Neural cell (in vitro differentiated cells): Measurements from ENCODE around the gene KIF2A. TPM values are rescaled to one million over a fixed set of nuclear protein-coding genes. Genes with fewer than 3 reads are reported as not detected.

ENCODE experiments used
- H2AFZ ChIP-seq: fragments of 200-600, 300-800 bp; sonication (generic), shearing (Covaris generic); 2 replicates; pipeline ENCODE4 v1.6.0; 2014; ENCODE audit warnings: low read depth, mild to moderate bottlenecking, antibody characterized with exemption, low read length, moderate library complexity
- H3F3A ChIP-seq: fragments of 200-600 bp; shearing (Covaris generic); 2 replicates; pipeline ENCODE4 v1.6.1; 2016; ENCODE audit warnings: mild to moderate bottlenecking, moderate library complexity, mixed read lengths, antibody characterized with exemption, low read length; ENCODE audit not compliant: insufficient read depth, poor library complexity, severe bottlenecking
- H3K27ac ChIP-seq: fragments of 200-600, 300-800 bp; sonication (generic), shearing (Covaris generic); 2 replicates; pipeline ENCODE4 v1.5.1; 2014; ENCODE audit warnings: mild to moderate bottlenecking, low read length, moderate library complexity
- H3K27me3 ChIP-seq: fragments of 300-800, 200-600 bp; sonication (generic), shearing (Covaris generic); 2 replicates; pipeline ENCODE4 v1.6.0; 2014; ENCODE audit warnings: mild to moderate bottlenecking, low read depth, low read length, moderate library complexity; ENCODE audit not compliant: insufficient read depth
- H3K36me3 ChIP-seq: fragments of 300-800, 200-600 bp; sonication (generic), shearing (Covaris generic); 2 replicates; pipeline ENCODE4 v1.5.1; 2014; ENCODE audit warnings: mild to moderate bottlenecking, antibody characterized with exemption, low read length, moderate library complexity; ENCODE audit not compliant: insufficient read depth
- H3K4me2 ChIP-seq: fragments of 300-800, 200-600 bp; sonication (generic), shearing (Covaris generic); 2 replicates; pipeline ENCODE4 v1.6.0; 2014; ENCODE audit warnings: mild to moderate bottlenecking, low read length
- H3K4me3 ChIP-seq: fragments of 300-800, 200-600 bp; sonication (generic), shearing (Covaris generic); 2 replicates; pipeline ENCODE4 v1.5.1; 2014; ENCODE audit warnings: mild to moderate bottlenecking, low read length, moderate library complexity
- H3K79me2 ChIP-seq: fragments of 200-600 bp; shearing (Covaris generic); replicated peaks from 2 replicates; pipeline ENCODE4 v1.6.0; 2014; ENCODE audit warnings: mild to moderate bottlenecking, low read length, moderate library complexity; ENCODE audit not compliant: insufficient read depth
- H3K9ac ChIP-seq: fragments of 300-800, 200-600 bp; sonication (generic), shearing (Covaris generic); 2 replicates; pipeline ENCODE4 v1.6.1; 2016; ENCODE audit warnings: mild to moderate bottlenecking, low read length, mixed read lengths
- H3K9me2 ChIP-seq: fragments of 200-600 bp; shearing (Covaris generic); 2 replicates; pipeline ENCODE4 v1.6.1; 2016; ENCODE audit warnings: mild to moderate bottlenecking, low read length, mixed read lengths; ENCODE audit not compliant: insufficient read depth
- H3K9me3 ChIP-seq: fragments of 200-600, 300-800 bp; sonication (generic), shearing (Covaris generic); 2 replicates; pipeline ENCODE4 v1.6.1; 2016; ENCODE audit warnings: mild to moderate bottlenecking, mixed run types, low read length, moderate library complexity, mixed read lengths
- H4K20me1 ChIP-seq: fragments of 200-600 bp; shearing (Covaris generic); 2 replicates; pipeline ENCODE4 v1.6.1; 2016; ENCODE audit warnings: mild to moderate bottlenecking, mixed run types; ENCODE audit not compliant: insufficient read depth
- CTCF ChIP-seq: fragments of 450-650 bp; IDR thresholded peaks from 2 replicates; pipeline ENCODE4 v1.5.1; 2014; ENCODE audit warnings: antibody characterized with exemption, mild to moderate bottlenecking, moderate library complexity; ENCODE audit not compliant: poor library complexity, severe bottlenecking
- EP300 ChIP-seq: fragments of 450-650 bp; conservative IDR thresholded peaks from 2 replicates; pipeline ENCODE4 v1.6.1; 2014; ENCODE audit warnings: antibody characterized with exemption, mild to moderate bottlenecking, moderate library complexity; ENCODE audit not compliant: poor library complexity, severe bottlenecking
- EZH2 ChIP-seq: fragments of 200-600, 300-800 bp; shearing (Covaris generic), sonication (generic); IDR thresholded peaks from 2 replicates; pipeline ENCODE4 v1.6.1; 2014; ENCODE audit warnings: antibody characterized with exemption, low read length, borderline replicate concordance, mild to moderate bottlenecking; ENCODE audit not compliant: insufficient read depth, poor library complexity, severe bottlenecking
- MXI1 ChIP-seq: fragments of 450-650 bp; conservative IDR thresholded peaks from 2 replicates; pipeline ENCODE4 v1.6.1; 2014; ENCODE audit warnings: antibody characterized with exemption, mild to moderate bottlenecking; ENCODE audit not compliant: poor library complexity, severe bottlenecking
- POLR2AphosphoS5 ChIP-seq: IDR thresholded peaks from 2 replicates; pipeline ENCODE4 v1.6.1; 2012
- RAD21 ChIP-seq: fragments of 450-650 bp; conservative IDR thresholded peaks from 2 replicates; pipeline ENCODE4 v1.6.1; 2014; ENCODE audit warnings: antibody characterized with exemption, mild to moderate bottlenecking, moderate library complexity
- SMC3 ChIP-seq: fragments of 450-650 bp; conservative IDR thresholded peaks from 2 replicates; pipeline ENCODE4 v1.6.1; 2014; ENCODE audit warnings: antibody characterized with exemption, mild to moderate bottlenecking, moderate library complexity; ENCODE audit not compliant: poor library complexity
- TAF1 ChIP-seq: IDR thresholded peaks from 2 replicates; pipeline ENCODE4 v1.6.1; 2012; ENCODE audit warnings: low read depth
- polyA plus RNA-seq: library from polyadenylated mRNA; depleted of rRNA; stranded (reverse); fragments of >200 nt; gene quantifications from 2 replicates; pipeline ENCODE4 v1.2.3, GENCODE V29; 2014
- TF ChIP-seq, protein P1 (sequence below): IDR thresholded peaks from 2 replicates; pipeline ENCODE4 v1.6.1; 2012; ENCODE audit warnings: borderline replicate concordance

Gene KIF2A
- polyA plus RNA-seq, 1 donor from 2014 or later, result 68.4 TPM

GRCh38 chr5:62312674-62313073 is 6.7 kb downstream of the KIF2A start:
- TF ChIP-seq EZH2, result no peak
- TF ChIP-seq MXI1, result no peak
- TF ChIP-seq POLR2AphosphoS5, result no peak
- TF ChIP-seq, protein P1, sequence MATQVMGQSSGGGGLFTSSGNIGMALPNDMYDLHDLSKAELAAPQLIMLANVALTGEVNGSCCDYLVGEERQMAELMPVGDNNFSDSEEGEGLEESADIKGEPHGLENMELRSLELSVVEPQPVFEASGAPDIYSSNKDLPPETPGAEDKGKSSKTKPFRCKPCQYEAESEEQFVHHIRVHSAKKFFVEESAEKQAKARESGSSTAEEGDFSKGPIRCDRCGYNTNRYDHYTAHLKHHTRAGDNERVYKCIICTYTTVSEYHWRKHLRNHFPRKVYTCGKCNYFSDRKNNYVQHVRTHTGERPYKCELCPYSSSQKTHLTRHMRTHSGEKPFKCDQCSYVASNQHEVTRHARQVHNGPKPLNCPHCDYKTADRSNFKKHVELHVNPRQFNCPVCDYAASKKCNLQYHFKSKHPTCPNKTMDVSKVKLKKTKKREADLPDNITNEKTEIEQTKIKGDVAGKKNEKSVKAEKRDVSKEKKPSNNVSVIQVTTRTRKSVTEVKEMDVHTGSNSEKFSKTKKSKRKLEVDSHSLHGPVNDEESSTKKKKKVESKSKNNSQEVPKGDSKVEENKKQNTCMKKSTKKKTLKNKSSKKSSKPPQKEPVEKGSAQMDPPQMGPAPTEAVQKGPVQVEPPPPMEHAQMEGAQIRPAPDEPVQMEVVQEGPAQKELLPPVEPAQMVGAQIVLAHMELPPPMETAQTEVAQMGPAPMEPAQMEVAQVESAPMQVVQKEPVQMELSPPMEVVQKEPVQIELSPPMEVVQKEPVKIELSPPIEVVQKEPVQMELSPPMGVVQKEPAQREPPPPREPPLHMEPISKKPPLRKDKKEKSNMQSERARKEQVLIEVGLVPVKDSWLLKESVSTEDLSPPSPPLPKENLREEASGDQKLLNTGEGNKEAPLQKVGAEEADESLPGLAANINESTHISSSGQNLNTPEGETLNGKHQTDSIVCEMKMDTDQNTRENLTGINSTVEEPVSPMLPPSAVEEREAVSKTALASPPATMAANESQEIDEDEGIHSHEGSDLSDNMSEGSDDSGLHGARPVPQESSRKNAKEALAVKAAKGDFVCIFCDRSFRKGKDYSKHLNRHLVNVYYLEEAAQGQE, result no peak
- TF ChIP-seq CTCF, result no peak
- TF ChIP-seq EP300, result no peak
- TF ChIP-seq TAF1, result no peak
- TF ChIP-seq RAD21, result no peak
- no peak for TF ChIP-seq SMC3
- no peaks in the 10 kb centered on the region for H3F3A ChIP-seq
- H3K4me2 ChIP-seq, result no peak overlapping the region
- H3K27ac ChIP-seq, result no peak overlapping the region
- no peak overlapping the region for H2AFZ ChIP-seq
- no peak overlapping the region for H3K4me3 ChIP-seq
- no peaks in the 10 kb centered on the region for H3K9me3 ChIP-seq
- no peaks in the 10 kb centered on the region for H3K9me2 ChIP-seq
- no peaks in the 10 kb centered on the region for H4K20me1 ChIP-seq
- H3K27me3 ChIP-seq, result no peaks in the 10 kb centered on the region
- no peaks in the 10 kb centered on the region for H3K36me3 ChIP-seq
- no peak overlapping the region for H3K9ac ChIP-seq
- H3K79me2 ChIP-seq, result peaks cover 77% of the 10 kb centered on the region

GRCh38 chr5:62314213-62314830 is 8.3 kb downstream of the KIF2A start:
- H3K4me3 ChIP-seq, result no peak overlapping the region
- H3K9me2 ChIP-seq, result no peaks in the 10 kb centered on the region
- H3F3A ChIP-seq, result no peaks in the 10 kb centered on the region
- TF ChIP-seq EZH2 (no peak), SMC3 (no peak), EP300 (no peak), RAD21 (no peak), POLR2AphosphoS5 (no peak), MXI1 (no peak), CTCF (no peak), TAF1 (no peak)
- TF ChIP-seq, protein P1, result no peak
- no peak overlapping the region for H2AFZ ChIP-seq
- peaks cover 76% of the 10 kb centered on the region for H3K79me2 ChIP-seq
- no peaks in the 10 kb centered on the region for H4K20me1 ChIP-seq
- H3K4me2 ChIP-seq, result no peak overlapping the region
- no peaks in the 10 kb centered on the region for H3K9me3 ChIP-seq
- H3K27ac ChIP-seq, result no peak overlapping the region
- no peak overlapping the region for H3K9ac ChIP-seq
- H3K36me3 ChIP-seq, result no peaks in the 10 kb centered on the region
- H3K27me3 ChIP-seq, result no peaks in the 10 kb centered on the region
